ENCODE results near the gene USP40. TPM values are rescaled to one million over a fixed set of nuclear protein-coding genes. Genes with fewer than 3 reads are reported as not detected.

The USP40 gene
- total RNA-seq, 4 donors from 2014 or later = 70.7 to 99.0 (median 85.7) TPM

DNA sequence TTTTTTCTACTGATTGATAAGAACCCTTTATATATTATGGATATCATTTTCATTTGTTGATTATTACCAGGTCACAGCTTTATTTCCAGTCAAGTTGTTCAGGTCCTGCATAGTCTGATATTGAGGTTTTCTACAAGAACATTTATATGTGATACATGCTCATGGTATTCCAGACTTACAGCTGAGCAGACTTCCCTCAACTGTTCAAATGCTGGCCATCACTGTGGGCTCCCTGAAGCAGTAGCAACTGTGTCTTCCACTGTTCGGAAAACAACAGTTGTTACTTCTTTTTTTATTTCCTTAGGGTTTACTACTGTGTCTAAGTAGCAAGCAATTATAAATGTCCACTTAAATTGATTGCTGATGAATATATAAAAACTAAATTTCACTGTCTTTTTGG, 132.8 kb downstream of the USP40 start:
- Histone ChIP-seq H3K27ac (no peak overlapping the region), H3K27me3 (no peaks in the 10 kb centered on the region), H3K36me3 (peaks cover 14 to 21% of the 10 kb centered on the region in 2 donors), H3K9me3 (no peaks in the 10 kb centered on the region), H3K4me3 (replicated peaks in 1 of 3) (no peak overlapping the region), H3K4me1 (peaks cover 10 to 16% of the 10 kb centered on the region in 2 donors)
- TF ChIP-seq, protein P1, sequence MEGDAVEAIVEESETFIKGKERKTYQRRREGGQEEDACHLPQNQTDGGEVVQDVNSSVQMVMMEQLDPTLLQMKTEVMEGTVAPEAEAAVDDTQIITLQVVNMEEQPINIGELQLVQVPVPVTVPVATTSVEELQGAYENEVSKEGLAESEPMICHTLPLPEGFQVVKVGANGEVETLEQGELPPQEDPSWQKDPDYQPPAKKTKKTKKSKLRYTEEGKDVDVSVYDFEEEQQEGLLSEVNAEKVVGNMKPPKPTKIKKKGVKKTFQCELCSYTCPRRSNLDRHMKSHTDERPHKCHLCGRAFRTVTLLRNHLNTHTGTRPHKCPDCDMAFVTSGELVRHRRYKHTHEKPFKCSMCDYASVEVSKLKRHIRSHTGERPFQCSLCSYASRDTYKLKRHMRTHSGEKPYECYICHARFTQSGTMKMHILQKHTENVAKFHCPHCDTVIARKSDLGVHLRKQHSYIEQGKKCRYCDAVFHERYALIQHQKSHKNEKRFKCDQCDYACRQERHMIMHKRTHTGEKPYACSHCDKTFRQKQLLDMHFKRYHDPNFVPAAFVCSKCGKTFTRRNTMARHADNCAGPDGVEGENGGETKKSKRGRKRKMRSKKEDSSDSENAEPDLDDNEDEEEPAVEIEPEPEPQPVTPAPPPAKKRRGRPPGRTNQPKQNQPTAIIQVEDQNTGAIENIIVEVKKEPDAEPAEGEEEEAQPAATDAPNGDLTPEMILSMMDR (IDR thresholded peaks at IDR 0.05) = no peak
- TF ChIP-seq POLR2A (IDR thresholded peaks at IDR 0.05) = no peak
- intact Hi-C loops (cut with DNase I) = no loop called here
- DNase-seq = no peak
- 90 to 96% methylated on average over 1 of the region's 1 CpG for WGBS, 2 donors

DNA sequence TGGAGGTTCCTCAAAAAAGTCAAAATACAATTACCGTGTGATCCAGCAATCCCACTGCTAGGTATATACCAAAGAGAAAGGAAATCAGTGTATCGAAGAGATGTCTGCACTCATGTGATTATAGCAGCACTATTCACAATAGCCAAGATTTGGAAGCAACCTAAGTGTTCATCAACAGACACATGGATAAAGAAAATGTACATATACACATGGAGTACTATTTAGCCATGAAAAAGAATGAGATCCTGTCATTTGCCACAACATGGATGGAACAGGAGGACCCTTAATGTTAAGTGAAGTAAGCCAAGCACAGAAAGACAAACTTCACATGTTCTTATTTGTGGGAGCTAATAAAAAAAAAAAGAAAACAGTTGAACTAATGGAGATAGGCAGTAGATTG, 133.6 kb downstream of the USP40 start:
- intact Hi-C loops (cut with DNase I) = no loop called here
- TF ChIP-seq, protein P1 (IDR thresholded peaks at IDR 0.05) = no peak
- no peak for TF ChIP-seq POLR2A (IDR thresholded peaks at IDR 0.05)
- Histone ChIP-seq H3K27me3 (no peaks in the 10 kb centered on the region), H3K36me3 (peaks cover 9 to 21% of the 10 kb centered on the region in 2 donors), H3K27ac (no peak overlapping the region), H3K4me1 (peaks cover 10 to 16% of the 10 kb centered on the region in 2 donors), H3K4me3 (replicated peaks in 1 of 3) (no peak overlapping the region), H3K9me3 (no peaks in the 10 kb centered on the region)
- 98 to 99% methylated on average over 2 of the region's 2 CpGs for WGBS, 2 donors
- no peak for DNase-seq

DNA sequence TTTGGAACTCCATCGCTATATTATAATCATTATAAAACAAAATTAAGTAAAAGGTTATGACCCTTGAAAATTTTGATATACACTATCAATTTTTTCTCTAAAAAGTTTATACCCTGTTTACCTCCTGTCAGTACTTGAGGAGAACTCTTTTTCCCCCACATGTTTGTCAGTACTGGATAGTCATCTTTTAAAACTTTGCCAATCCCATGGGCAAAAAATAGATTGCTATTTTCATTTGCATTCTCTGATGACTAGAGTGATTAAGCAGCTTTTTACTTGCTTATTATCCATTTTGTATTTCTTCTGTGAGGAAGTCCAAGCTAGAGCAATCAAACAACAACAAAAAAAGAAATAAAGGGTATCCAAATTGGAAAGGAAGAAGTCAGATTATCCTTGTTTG, 135.9 kb downstream of the USP40 start:
- peaks cover 10 to 14% of the 10 kb centered on the region in 2 donors for H3K4me1 ChIP-seq
- WGBS, 2 donors = 97% methylated on average over 1 of the region's 1 CpG
- H3K27me3 ChIP-seq = no peaks in the 10 kb centered on the region
- H3K4me3 ChIP-seq (replicated peaks in 1 of 3) = no peak overlapping the region
- intact Hi-C loops (cut with DNase I) = no loop called here
- H3K36me3 ChIP-seq = peaks cover 0 to under 1% of the 10 kb centered on the region in 2 donors
- no peaks in the 10 kb centered on the region for H3K9me3 ChIP-seq
- H3K27ac ChIP-seq = no peak overlapping the region
- DNase-seq = no peak
- TF ChIP-seq, protein P1 (IDR thresholded peaks at IDR 0.05) = no peak
- TF ChIP-seq POLR2A (IDR thresholded peaks at IDR 0.05) = no peak

DNA sequence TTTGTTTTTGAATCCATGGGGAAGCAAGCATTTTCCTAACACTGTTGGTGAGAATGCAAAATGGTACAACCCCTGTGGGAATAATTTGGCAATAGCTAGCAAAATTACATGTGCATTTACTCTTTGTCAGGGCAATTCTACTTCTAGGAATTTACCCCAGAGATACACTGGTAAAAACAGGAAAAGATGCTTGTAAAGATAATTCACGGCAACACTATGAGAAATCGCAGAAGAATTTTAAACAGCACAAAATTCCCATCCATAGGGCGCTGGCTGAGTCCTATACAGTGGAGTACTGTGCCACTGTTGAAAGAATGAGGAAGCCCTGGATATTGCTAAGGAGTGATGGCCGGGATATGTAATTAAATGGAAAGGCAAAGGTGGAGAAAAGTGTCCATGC, 136.5 kb downstream of the USP40 start:
- WGBS, 2 donors = 78 to 84% methylated on average over 4 of the region's 4 CpGs
- H3K36me3 ChIP-seq = no peaks in the 10 kb centered on the region
- no peak for TF ChIP-seq POLR2A (IDR thresholded peaks at IDR 0.05)
- TF ChIP-seq, protein P1 (IDR thresholded peaks at IDR 0.05) = no peak
- no peak overlapping the region for H3K27ac ChIP-seq
- peaks cover 8% of the 10 kb centered on the region in 2 donors for H3K4me1 ChIP-seq
- DNase-seq = no peak
- no peak overlapping the region for H3K4me3 ChIP-seq (replicated peaks in 1 of 3)
- no peaks in the 10 kb centered on the region for H3K9me3 ChIP-seq
- intact Hi-C loops (cut with DNase I) = no loop called here
- no peaks in the 10 kb centered on the region for H3K27me3 ChIP-seq

DNA sequence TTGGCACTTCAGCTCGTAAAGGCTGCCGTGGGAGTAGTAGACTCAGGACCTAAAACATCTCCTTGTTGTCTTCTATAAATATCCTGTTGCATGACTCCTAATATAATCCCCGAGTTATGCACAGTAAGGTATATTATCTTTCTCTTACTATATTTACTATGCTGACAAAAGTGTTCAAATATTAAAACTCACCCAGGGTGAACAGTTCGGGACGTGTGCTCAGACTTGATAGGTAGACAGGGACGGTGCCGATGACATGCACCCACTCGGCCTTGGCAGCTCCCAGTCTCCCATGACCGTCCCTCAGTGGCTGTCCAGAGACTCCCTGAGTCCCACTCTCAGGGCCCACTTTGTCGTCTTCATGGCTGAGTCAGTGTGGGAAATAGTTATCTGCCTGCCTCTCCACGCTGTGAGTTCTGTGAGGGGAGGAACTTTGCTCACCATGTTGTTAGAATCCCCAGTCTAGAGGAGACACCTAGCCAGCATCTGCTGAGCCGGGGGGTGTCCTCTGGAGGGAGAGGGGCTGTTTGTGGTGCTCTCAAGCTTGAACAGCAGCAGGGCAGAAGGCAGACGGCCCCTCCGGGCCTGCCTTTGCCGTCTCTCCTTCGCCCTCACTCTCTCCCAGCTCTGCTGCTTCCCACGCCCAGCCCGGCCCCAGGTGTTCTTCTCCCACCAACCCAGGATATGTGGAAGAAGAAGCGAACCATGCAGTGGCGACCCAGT, 137.2 kb downstream of the USP40 start:
- TF ChIP-seq, protein P1 (IDR thresholded peaks at IDR 0.05) = no peak
- TF ChIP-seq POLR2A (IDR thresholded peaks at IDR 0.05) = no peak
- DNase-seq = peak in 1 of 2 donors; percentile 2
- Histone ChIP-seq H3K36me3 (no peaks in the 10 kb centered on the region), H3K4me1 (peaks cover 3 to 5% of the 10 kb centered on the region in 2 donors), H3K27ac (no peak overlapping the region), H3K27me3 (no peaks in the 10 kb centered on the region), H3K9me3 (no peaks in the 10 kb centered on the region), H3K4me3 (replicated peaks in 1 of 3) (no peak overlapping the region)
- WGBS, 2 donors = 91 to 92% methylated on average over 18 to 20 of the region's 20 CpGs
- intact Hi-C loops (cut with DNase I) = no loop called here

Measured in thyroid gland (tissue), 4 donors.